ENCODE measurements around the gene ZBTB7C. TPM values are rescaled to one million over a fixed set of nuclear protein-coding genes. Genes with fewer than 3 reads are reported as not detected.
"Not testable (repeated sequence)": the region's sequence is repeated elsewhere in the genome, so short reads cannot be mapped to it uniquely, and the experiment has no call there.

ZBTB7C gene
- polyA plus RNA-seq, 1 donor = 1.7 TPM

- WGBS (ENCODE audit: insufficient coverage, low lambda C conversion rate) = no CpG with 5 or more reads among the region's 3 CpGs
- DNase-seq = peak; percentile 75 to 77
- no peak overlapping the region for H3K27ac ChIP-seq (ENCODE audit: low read length)
These were observed 36.4 kb upstream of the ZBTB7C start for GRCh38 chr18:48445540-48445939.

GRCh38 chr18:48442761-48443160 lies 33.6 kb upstream of the ZBTB7C start:
- H3K9me3 ChIP-seq (ENCODE audit: control insufficient read depth, low read depth, low read length) = no peaks in the 10 kb centered on the region
- peaks cover 2% of the 10 kb centered on the region for H3K4me1 ChIP-seq (ENCODE audit: control insufficient read depth, insufficient read depth, low read length)
- DNase-seq = no peak
- H3K27me3 ChIP-seq (ENCODE audit: control insufficient read depth, insufficient read depth, low read length) = peaks cover 41% of the 10 kb centered on the region
- H3K27ac ChIP-seq (ENCODE audit: low read length) = no peak overlapping the region
- no CpG with 5 or more reads among the region's 2 CpGs for WGBS (ENCODE audit: insufficient coverage, low lambda C conversion rate)
- no peak overlapping the region for H3K4me3 ChIP-seq (ENCODE audit: low read length)
- H3K36me3 ChIP-seq (ENCODE audit: control insufficient read depth, insufficient read depth, low read length) = no peaks in the 10 kb centered on the region

More at GRCh38 chr18:48445540-48445939, 36.4 kb upstream of the ZBTB7C start:
- peaks cover 27% of the 10 kb centered on the region for H3K27me3 ChIP-seq (ENCODE audit: control insufficient read depth, insufficient read depth, low read length)
- H3K4me3 ChIP-seq (ENCODE audit: low read length) = no peak overlapping the region
- H3K9me3 ChIP-seq (ENCODE audit: control insufficient read depth, low read depth, low read length) = no peaks in the 10 kb centered on the region
- H3K4me1 ChIP-seq (ENCODE audit: control insufficient read depth, insufficient read depth, low read length) = peaks cover 2% of the 10 kb centered on the region
- no peaks in the 10 kb centered on the region for H3K36me3 ChIP-seq (ENCODE audit: control insufficient read depth, insufficient read depth, low read length)

- no peak overlapping the region for H3K27ac ChIP-seq (ENCODE audit: low read length)
- DNase-seq = no peak
- no CpG with 5 or more reads among the region's 16 CpGs for WGBS (ENCODE audit: insufficient coverage, low lambda C conversion rate)
- no peaks in the 10 kb centered on the region for H3K9me3 ChIP-seq (ENCODE audit: control insufficient read depth, low read depth, low read length)
- no peaks in the 10 kb centered on the region for H3K36me3 ChIP-seq (ENCODE audit: control insufficient read depth, insufficient read depth, low read length)
- H3K4me3 ChIP-seq (ENCODE audit: low read length) = no peak overlapping the region
- H3K27me3 ChIP-seq (ENCODE audit: control insufficient read depth, insufficient read depth, low read length) = peaks cover 41% of the 10 kb centered on the region
- H3K4me1 ChIP-seq (ENCODE audit: control insufficient read depth, insufficient read depth, low read length) = peaks cover 1% of the 10 kb centered on the region
These were observed 32.3 kb upstream of the ZBTB7C start for GRCh38 chr18:48441405-48441881.

- WGBS (ENCODE audit: insufficient coverage, low lambda C conversion rate) = no CpG with 5 or more reads among the region's 9 CpGs
- no peaks in the 10 kb centered on the region for H3K9me3 ChIP-seq (ENCODE audit: control insufficient read depth, low read depth, low read length)
- H3K4me1 ChIP-seq (ENCODE audit: control insufficient read depth, insufficient read depth, low read length) = no peaks in the 10 kb centered on the region
- H3K36me3 ChIP-seq (ENCODE audit: control insufficient read depth, insufficient read depth, low read length) = no peaks in the 10 kb centered on the region
- no peak for DNase-seq
- no peak overlapping the region for H3K4me3 ChIP-seq (ENCODE audit: low read length)
- no peak overlapping the region for H3K27ac ChIP-seq (ENCODE audit: low read length)
- peaks cover 43% of the 10 kb centered on the region for H3K27me3 ChIP-seq (ENCODE audit: control insufficient read depth, insufficient read depth, low read length)
These were observed 31.7 kb upstream of the ZBTB7C start for GRCh38 chr18:48440924-48441323.

- H3K9me3 ChIP-seq (ENCODE audit: control insufficient read depth, low read depth, low read length) = no peaks in the 10 kb centered on the region
- no peak for DNase-seq
- no CpG with 5 or more reads among the region's 3 CpGs for WGBS (ENCODE audit: insufficient coverage, low lambda C conversion rate)
- no peaks in the 10 kb centered on the region for H3K4me1 ChIP-seq (ENCODE audit: control insufficient read depth, insufficient read depth, low read length)
- peaks cover 29% of the 10 kb centered on the region for H3K27me3 ChIP-seq (ENCODE audit: control insufficient read depth, insufficient read depth, low read length)
- no peak overlapping the region for H3K27ac ChIP-seq (ENCODE audit: low read length)
- no peaks in the 10 kb centered on the region for H3K36me3 ChIP-seq (ENCODE audit: control insufficient read depth, insufficient read depth, low read length)
- H3K4me3 ChIP-seq (ENCODE audit: low read length) = no peak overlapping the region
These were observed 27.7 kb upstream of the ZBTB7C start for GRCh38 chr18:48436907-48437306.

GRCh38 chr18:48434382-48434781 lies 25.2 kb upstream of the ZBTB7C start:
- 100% methylated on average over 2 of the region's 4 CpGs for WGBS (ENCODE audit: insufficient coverage, low lambda C conversion rate)
- not testable (repeated sequence) for H3K36me3 ChIP-seq (ENCODE audit: control insufficient read depth, insufficient read depth, low read length); DNase-seq; H3K4me1 ChIP-seq (ENCODE audit: control insufficient read depth, insufficient read depth, low read length); H3K9me3 ChIP-seq (ENCODE audit: control insufficient read depth, low read depth, low read length); H3K27ac ChIP-seq (ENCODE audit: low read length); H3K4me3 ChIP-seq (ENCODE audit: low read length); H3K27me3 ChIP-seq (ENCODE audit: control insufficient read depth, insufficient read depth, low read length)

GRCh38 chr18:48433541-48433940 lies 24.4 kb upstream of the ZBTB7C start:
- Histone ChIP-seq H3K4me3 (ENCODE audit: low read length) (no peak overlapping the region), H3K9me3 (ENCODE audit: control insufficient read depth, low read depth, low read length) (no peaks in the 10 kb centered on the region), H3K27me3 (ENCODE audit: control insufficient read depth, insufficient read depth, low read length) (peaks cover 13% of the 10 kb centered on the region)

GRCh38 chr18:48430150-48430549 lies 21.0 kb upstream of the ZBTB7C start:
- no peaks in the 10 kb centered on the region for H3K9me3 ChIP-seq (ENCODE audit: control insufficient read depth, low read depth, low read length)
- H3K4me1 ChIP-seq (ENCODE audit: control insufficient read depth, insufficient read depth, low read length) = no peaks in the 10 kb centered on the region
- peaks cover 24% of the 10 kb centered on the region for H3K27me3 ChIP-seq (ENCODE audit: control insufficient read depth, insufficient read depth, low read length)
- no peak overlapping the region for H3K4me3 ChIP-seq (ENCODE audit: low read length)
- H3K27ac ChIP-seq (ENCODE audit: low read length) = no peak overlapping the region
- WGBS (ENCODE audit: insufficient coverage, low lambda C conversion rate) = 94% methylated on average over 2 of the region's 4 CpGs
- DNase-seq = no peak
- no peaks in the 10 kb centered on the region for H3K36me3 ChIP-seq (ENCODE audit: control insufficient read depth, insufficient read depth, low read length)

More at GRCh38 chr18:48433541-48433940, 24.4 kb upstream of the ZBTB7C start:
- no peak overlapping the region for H3K27ac ChIP-seq (ENCODE audit: low read length)
- 93% methylated on average over 2 of the region's 2 CpGs for WGBS (ENCODE audit: insufficient coverage, low lambda C conversion rate)
- no peak for DNase-seq
- H3K36me3 ChIP-seq (ENCODE audit: control insufficient read depth, insufficient read depth, low read length) = no peaks in the 10 kb centered on the region
- no peaks in the 10 kb centered on the region for H3K4me1 ChIP-seq (ENCODE audit: control insufficient read depth, insufficient read depth, low read length)

GRCh38 chr18:48428475-48429177 lies 19.4 kb upstream of the ZBTB7C start:
- H3K4me1 ChIP-seq (ENCODE audit: control insufficient read depth, insufficient read depth, low read length) = no peaks in the 10 kb centered on the region
- no peaks in the 10 kb centered on the region for H3K36me3 ChIP-seq (ENCODE audit: control insufficient read depth, insufficient read depth, low read length)
- DNase-seq = no peak
- H3K9me3 ChIP-seq (ENCODE audit: control insufficient read depth, low read depth, low read length) = no peaks in the 10 kb centered on the region
- peaks cover 35% of the 10 kb centered on the region for H3K27me3 ChIP-seq (ENCODE audit: control insufficient read depth, insufficient read depth, low read length)
- WGBS (ENCODE audit: insufficient coverage, low lambda C conversion rate) = no CpG with 5 or more reads among the region's 9 CpGs
- no peak overlapping the region for H3K27ac ChIP-seq (ENCODE audit: low read length)
- H3K4me3 ChIP-seq (ENCODE audit: low read length) = no peak overlapping the region

- H3K27ac ChIP-seq (ENCODE audit: low read length) = no peak overlapping the region
- no peaks in the 10 kb centered on the region for H3K36me3 ChIP-seq (ENCODE audit: control insufficient read depth, insufficient read depth, low read length)
- no peaks in the 10 kb centered on the region for H3K4me1 ChIP-seq (ENCODE audit: control insufficient read depth, insufficient read depth, low read length)
- H3K9me3 ChIP-seq (ENCODE audit: control insufficient read depth, low read depth, low read length) = no peaks in the 10 kb centered on the region
- no peak for DNase-seq
- peaks cover 42% of the 10 kb centered on the region for H3K27me3 ChIP-seq (ENCODE audit: control insufficient read depth, insufficient read depth, low read length)
- no peak overlapping the region for H3K4me3 ChIP-seq (ENCODE audit: low read length)
- 6% methylated on average over 2 of the region's 12 CpGs for WGBS (ENCODE audit: insufficient coverage, low lambda C conversion rate)
These were observed 13.8 kb upstream of the ZBTB7C start for GRCh38 chr18:48422947-48423378.

All from large intestine (tissue), 3 donors.